Keratinocyte (primary cell): Measurements from ENCODE around the gene KCNQ1OT1. TPM values are rescaled to one million over a fixed set of nuclear protein-coding genes. Genes with fewer than 3 reads are reported as not detected.

Source experiments
- DNase-seq: peaks from one replicate; pipeline ENCODE4 v3.0.0-alpha.2; 2011; ENCODE audit warnings: low read depth, missing footprints, low spot score
- FAIRE-seq: peaks from 2 replicates; lab custom pipeline; 2011; peaks lifted over from hg19 to GRCh38; lab: Jason Lieb, UNC
- H2AFZ ChIP-seq: 2 replicates; pipeline ENCODE4 v1.6.0; 2012; ENCODE audit warnings: low read length, control low read depth, inconsistent platforms; ENCODE audit not compliant: control insufficient read depth
- H3K27ac ChIP-seq: 2 replicates; pipeline ENCODE4 v1.5.1; 2011; ENCODE audit warnings: low read length; ENCODE audit not compliant: control insufficient read depth, insufficient read depth
- H3K27me3 ChIP-seq: 3 replicates; pipeline ENCODE4 v1.6.0; 2011; ENCODE audit warnings: low read length; ENCODE audit not compliant: control insufficient read depth, insufficient read depth; ENCODE audit errors: extremely low read depth
- H3K36me3 ChIP-seq, 2 experiments: 2 replicates in 1 of 2; 3 replicates in 1 of 2; pipeline ENCODE4 v1.5.1; 2011; ENCODE audit warnings: low read length in 2 of 2, mild to moderate bottlenecking in 1 of 2; ENCODE audit not compliant: control insufficient read depth in 2 of 2, insufficient read depth in 2 of 2; ENCODE audit errors: extremely low read depth in 1 of 2
- H3K4me1 ChIP-seq: 3 replicates; pipeline ENCODE4 v1.5.1; 2011; ENCODE audit warnings: low read length; ENCODE audit not compliant: control insufficient read depth, insufficient read depth; ENCODE audit errors: extremely low read depth
- H3K4me2 ChIP-seq: 3 replicates; pipeline ENCODE4 v1.6.0; 2011; ENCODE audit warnings: low read depth, low read length; ENCODE audit not compliant: control insufficient read depth, insufficient read depth; ENCODE audit errors: extremely low read depth
- H3K4me3 ChIP-seq, 3 experiments: fragments of 200-600 bp in 1 of 3; sonication (generic) in 1 of 3; 2 replicates in 2 of 3; 3 replicates in 1 of 3; pipeline ENCODE4 v1.5.1; 2011 to 2016; ENCODE audit warnings: low read length in 3 of 3, mild to moderate bottlenecking in 3 of 3, control low read depth in 2 of 3, inconsistent platforms in 1 of 3, low read depth in 1 of 3, mixed read lengths in 1 of 3, mixed run types in 1 of 3, moderate library complexity in 1 of 3; ENCODE audit not compliant: control insufficient read depth in 2 of 3, insufficient read depth in 2 of 3; ENCODE audit errors: extremely low read depth in 1 of 3
- H3K79me2 ChIP-seq: 2 replicates; pipeline ENCODE4 v1.6.0; 2012; ENCODE audit warnings: low read length; ENCODE audit not compliant: control insufficient read depth, insufficient read depth
- H3K9ac ChIP-seq: 3 replicates; pipeline ENCODE4 v1.6.0; 2011; ENCODE audit warnings: low read length; ENCODE audit not compliant: control insufficient read depth, insufficient read depth; ENCODE audit errors: extremely low read depth
- H3K9me1 ChIP-seq: 3 replicates; pipeline ENCODE4 v1.6.0; 2011; ENCODE audit warnings: low read length; ENCODE audit not compliant: control insufficient read depth, insufficient read depth; ENCODE audit errors: extremely low read depth
- H3K9me3 ChIP-seq: 2 replicates; pipeline ENCODE4 v1.5.1; 2012; ENCODE audit warnings: low read depth, low read length; ENCODE audit not compliant: control insufficient read depth
- H4K20me1 ChIP-seq: 3 replicates; pipeline ENCODE4 v1.6.0; 2011; ENCODE audit warnings: low read length; ENCODE audit not compliant: control insufficient read depth, insufficient read depth; ENCODE audit errors: extremely low read depth
- EZH2 ChIP-seq: IDR thresholded peaks from one replicate; pipeline ENCODE4 v1.6.1; 2012; ENCODE audit warnings: inconsistent platforms, mild to moderate bottlenecking, low read length, moderate library complexity
- dilution Hi-C: fragments of 300-500 bp; cut with MboI; formaldehyde crosslinking; loops from one replicate; pipeline ENCODE4 v1.7.0; 2020; ENCODE audit warnings: low sequenced_read_pairs; ENCODE audit not compliant: extremely low pct_ligation_motif_present
- polyA plus RNA-seq, 5 experiments: library from polyadenylated mRNA; depleted of rRNA in 3 of 5; stranded (reverse) in 3 of 5; stranded (forward) in 1 of 5; unstranded in 1 of 5; fragments of >200 nt; gene quantifications; 1 replicate in 1 of 5; 2 replicates in 3 of 5; 3 replicates in 1 of 5; pipeline versions ENCODE4 v1.2.1 to v1.2.3, GENCODE V29; 2011 to 2012; ENCODE audit warnings: missing spikeins in 2 of 5, low read depth in 1 of 5, low replicate concordance in 1 of 5
- TF ChIP-seq, protein P1 (sequence below), 3 experiments: IDR thresholded peaks in 1 of 3; conservative IDR thresholded peaks in 1 of 3; optimal IDR thresholded peaks in 1 of 3; 2 replicates in 2 of 3; 3 replicates in 1 of 3; pipeline versions ENCODE3 to v1.5.1; 2011; ENCODE audit warnings: low read length in 3 of 3, mild to moderate bottlenecking in 3 of 3, moderate library complexity in 2 of 3, control low read depth in 1 of 3, inconsistent platforms in 1 of 3; ENCODE audit not compliant: insufficient read depth in 2 of 3; ENCODE audit errors: extremely low read depth in 1 of 3

KCNQ1OT1 gene
- polyA plus RNA-seq, 1 donor (not counting 4 experiments of a cell fraction or from before 2014, with no cell fraction given) = 0.07 TPM

DNA sequence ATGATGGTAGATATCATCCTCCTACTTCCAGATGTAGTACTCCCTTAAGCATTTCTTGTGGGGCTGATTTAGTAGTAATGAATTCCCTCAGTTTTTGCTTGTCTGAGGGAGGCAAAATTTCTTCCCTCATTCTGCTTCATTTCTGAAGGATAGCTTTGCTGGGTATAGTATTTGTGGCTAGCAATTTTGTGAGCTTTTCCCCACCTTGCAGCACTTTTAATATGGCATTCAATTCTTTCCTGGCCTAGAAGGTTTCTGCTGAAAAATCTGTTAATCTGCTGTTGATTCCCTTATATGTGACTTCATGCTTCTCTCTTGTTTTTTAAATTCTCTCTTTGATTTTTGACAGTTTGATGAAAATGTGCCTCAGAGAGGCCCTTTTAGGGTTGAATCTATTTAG, 50.4 kb downstream of the KCNQ1OT1 start:
- no peaks in the 10 kb centered on the region for H3K79me2 ChIP-seq
- H4K20me1 ChIP-seq = no peaks in the 10 kb centered on the region
- H3K36me3 ChIP-seq = no peaks in the 10 kb centered on the region
- no peak overlapping the region for H3K4me3 ChIP-seq
- no peak overlapping the region for H3K4me2 ChIP-seq
- H3K27me3 ChIP-seq = peaks cover 2% of the 10 kb centered on the region
- DNase-seq = no peak
- H2AFZ ChIP-seq = no peak overlapping the region
- no peaks in the 10 kb centered on the region for H3K9me1 ChIP-seq
- no peaks in the 10 kb centered on the region for H3K4me1 ChIP-seq
- no peak for TF ChIP-seq EZH2
- FAIRE-seq = no peak
- H3K27ac ChIP-seq = no peak overlapping the region
- no peak overlapping the region for H3K9ac ChIP-seq
- dilution Hi-C loops = no loop called here
- H3K9me3 ChIP-seq = peaks cover 5% of the 10 kb centered on the region

DNA sequence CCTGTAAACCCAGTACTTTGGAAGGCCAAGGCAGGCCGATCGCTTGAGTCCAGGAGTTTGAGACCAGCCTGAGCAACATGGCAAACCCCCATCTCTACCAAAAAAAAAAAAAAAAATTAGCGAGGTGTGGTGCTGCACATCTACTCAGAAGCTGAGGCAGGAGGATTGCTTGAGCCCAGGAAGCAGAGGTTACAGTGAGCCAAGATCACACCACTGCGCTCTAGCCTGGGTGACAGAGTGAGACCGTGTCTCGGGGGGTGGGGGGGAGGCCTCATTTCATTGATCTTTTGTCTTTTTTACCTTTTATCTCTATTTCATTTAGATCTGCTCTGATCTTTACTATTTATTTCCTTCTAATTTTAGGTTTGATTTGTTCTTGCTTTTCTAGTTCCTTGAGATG, 51.8 kb downstream of the KCNQ1OT1 start:
- no peaks in the 10 kb centered on the region for H4K20me1 ChIP-seq
- no peak for FAIRE-seq
- H3K9me1 ChIP-seq = no peaks in the 10 kb centered on the region
- no peaks in the 10 kb centered on the region for H3K4me1 ChIP-seq
- no peak overlapping the region for H3K4me3 ChIP-seq
- no peak overlapping the region for H3K9ac ChIP-seq
- no peaks in the 10 kb centered on the region for H3K79me2 ChIP-seq
- H3K9me3 ChIP-seq = peaks cover 5% of the 10 kb centered on the region
- dilution Hi-C loops = no loop called here
- H3K36me3 ChIP-seq = no peaks in the 10 kb centered on the region
- H3K4me2 ChIP-seq = no peak overlapping the region
- H3K27ac ChIP-seq = no peak overlapping the region
- H3K27me3 ChIP-seq = no peaks in the 10 kb centered on the region
- TF ChIP-seq, protein P1, sequence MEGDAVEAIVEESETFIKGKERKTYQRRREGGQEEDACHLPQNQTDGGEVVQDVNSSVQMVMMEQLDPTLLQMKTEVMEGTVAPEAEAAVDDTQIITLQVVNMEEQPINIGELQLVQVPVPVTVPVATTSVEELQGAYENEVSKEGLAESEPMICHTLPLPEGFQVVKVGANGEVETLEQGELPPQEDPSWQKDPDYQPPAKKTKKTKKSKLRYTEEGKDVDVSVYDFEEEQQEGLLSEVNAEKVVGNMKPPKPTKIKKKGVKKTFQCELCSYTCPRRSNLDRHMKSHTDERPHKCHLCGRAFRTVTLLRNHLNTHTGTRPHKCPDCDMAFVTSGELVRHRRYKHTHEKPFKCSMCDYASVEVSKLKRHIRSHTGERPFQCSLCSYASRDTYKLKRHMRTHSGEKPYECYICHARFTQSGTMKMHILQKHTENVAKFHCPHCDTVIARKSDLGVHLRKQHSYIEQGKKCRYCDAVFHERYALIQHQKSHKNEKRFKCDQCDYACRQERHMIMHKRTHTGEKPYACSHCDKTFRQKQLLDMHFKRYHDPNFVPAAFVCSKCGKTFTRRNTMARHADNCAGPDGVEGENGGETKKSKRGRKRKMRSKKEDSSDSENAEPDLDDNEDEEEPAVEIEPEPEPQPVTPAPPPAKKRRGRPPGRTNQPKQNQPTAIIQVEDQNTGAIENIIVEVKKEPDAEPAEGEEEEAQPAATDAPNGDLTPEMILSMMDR (optimal IDR thresholded peaks at IDR 0.05 in 1 of 3, IDR thresholded peaks at IDR 0.05 in 1 of 3, conservative IDR thresholded peaks at IDR 0.05 in 1 of 3; ENCODE audit: extremely low read depth in 1 of 3, insufficient read depth in 2 of 3, low read length in 3 of 3) = no peak
- TF ChIP-seq EZH2 = no peak
- no peak overlapping the region for H2AFZ ChIP-seq
- DNase-seq = no peak

DNA sequence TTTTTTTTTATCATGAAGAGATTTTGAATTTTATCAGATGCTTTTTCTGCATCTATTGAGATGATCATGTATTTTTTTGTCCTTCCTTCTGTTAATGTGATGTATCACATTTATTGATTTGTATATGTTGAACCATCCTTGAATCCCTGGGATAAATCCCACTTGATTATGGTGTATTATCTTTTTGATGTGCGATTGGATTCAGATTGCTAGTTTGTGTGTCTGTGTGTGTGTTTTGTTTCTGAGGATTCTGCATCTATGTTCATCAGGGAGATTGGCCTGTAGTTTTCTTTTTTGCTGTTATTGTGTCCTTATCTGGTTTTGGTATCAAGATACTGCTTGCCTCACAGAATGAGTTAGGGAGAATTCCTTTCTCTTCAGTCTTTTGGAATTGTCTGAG, 52.6 kb downstream of the KCNQ1OT1 start:
- Histone ChIP-seq H3K4me3 (no peak overlapping the region), H3K27ac (no peak overlapping the region), H3K36me3 (no peaks in the 10 kb centered on the region), H2AFZ (no peak overlapping the region), H4K20me1 (no peaks in the 10 kb centered on the region), H3K9me3 (peaks cover 5% of the 10 kb centered on the region), H3K4me2 (no peak overlapping the region), H3K4me1 (no peaks in the 10 kb centered on the region), H3K79me2 (no peaks in the 10 kb centered on the region), H3K9me1 (no peaks in the 10 kb centered on the region), H3K9ac (no peak overlapping the region), H3K27me3 (no peaks in the 10 kb centered on the region)
- DNase-seq = no peak
- dilution Hi-C loops = no loop called here
- no peak for TF ChIP-seq EZH2
- TF ChIP-seq, protein P1 (optimal IDR thresholded peaks at IDR 0.05 in 1 of 3, IDR thresholded peaks at IDR 0.05 in 1 of 3, conservative IDR thresholded peaks at IDR 0.05 in 1 of 3; ENCODE audit: extremely low read depth in 1 of 3, insufficient read depth in 2 of 3, low read length in 3 of 3) = no peak
- FAIRE-seq = no peak
